Activated T-cell treated with anti-CD3 and anti-CD28 coated beads for 1 hour (primary cell): Measurements from ENCODE around the gene RNFT1.
"Not testable (repeated sequence)": the region's sequence is repeated elsewhere in the genome, so short reads cannot be mapped to it uniquely, and the experiment has no call there.

Experiments
- DNase-seq: peaks from one replicate; pipeline ENCODE4 v3.0.0-alpha.2; 2020; ENCODE audit warnings: low read depth

The RNFT1 gene

DNA sequence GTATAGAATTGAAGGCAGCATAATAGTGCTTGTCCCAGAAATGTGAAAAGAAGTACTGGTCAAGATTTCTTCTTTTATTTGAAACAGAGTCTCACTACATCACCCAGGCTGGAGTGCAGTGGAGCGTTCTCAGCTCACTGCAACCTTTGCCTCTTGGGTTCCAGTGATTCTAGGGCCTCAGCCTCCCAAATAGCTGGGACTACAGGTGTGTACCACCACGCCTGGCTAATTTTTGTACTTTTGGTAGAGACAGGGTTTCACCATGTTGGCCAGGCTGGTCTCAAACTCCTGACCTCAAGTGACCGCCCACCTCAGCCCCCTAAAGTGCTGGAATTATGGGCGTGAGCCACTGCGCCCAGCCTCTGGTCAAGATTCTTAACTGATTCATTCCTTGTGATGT lies 43.9 kb downstream of the RNFT1 start:
- DNase-seq = not testable (repeated sequence)

DNA sequence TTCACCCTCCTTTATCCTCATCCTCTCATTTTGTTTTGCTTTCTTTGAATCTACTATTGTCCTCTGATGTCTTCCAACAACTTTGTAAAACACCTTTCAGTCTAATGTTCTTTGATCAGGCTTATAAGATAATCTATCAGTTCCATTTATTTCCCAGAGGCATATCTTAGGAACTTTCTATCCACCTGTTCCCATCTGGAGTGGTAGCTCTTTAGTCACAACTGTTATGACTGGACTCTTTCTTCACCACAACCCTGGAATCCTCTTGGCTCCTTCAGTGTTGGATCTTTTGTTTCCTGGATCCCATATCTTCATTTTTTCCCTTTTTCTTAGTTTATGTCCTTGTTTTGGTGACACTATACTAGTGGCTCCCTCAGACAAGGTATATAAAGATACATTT lies 48.1 kb downstream of the RNFT1 start:
- DNase-seq = no peak

DNA sequence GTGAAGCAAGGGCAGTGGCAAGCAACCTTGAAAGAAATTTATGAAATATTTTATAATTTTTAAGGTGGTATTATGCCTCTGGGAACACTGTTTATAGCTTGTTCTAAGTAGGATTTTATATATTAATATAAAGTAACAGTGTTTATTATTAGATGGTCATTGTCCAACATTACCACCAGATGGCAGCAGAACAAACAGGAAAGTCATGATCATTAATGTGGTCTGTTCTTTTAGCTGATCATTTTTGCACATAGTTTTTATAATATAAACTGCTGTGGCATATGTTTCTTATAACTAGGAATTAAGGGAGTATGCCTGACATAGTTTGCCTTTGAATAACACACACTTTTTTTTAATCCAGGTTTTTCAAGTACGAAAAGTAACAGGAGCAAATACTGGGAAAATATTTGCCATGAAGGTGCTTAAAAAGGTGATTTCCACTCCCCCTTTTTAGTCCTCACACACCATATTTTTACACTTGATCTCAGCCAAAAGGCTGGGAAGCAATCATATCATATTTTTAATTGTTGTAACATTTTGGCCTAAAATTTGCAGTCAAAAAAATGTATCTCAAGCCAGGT lies 50.2 kb downstream of the RNFT1 start:
- no peak for DNase-seq

DNA sequence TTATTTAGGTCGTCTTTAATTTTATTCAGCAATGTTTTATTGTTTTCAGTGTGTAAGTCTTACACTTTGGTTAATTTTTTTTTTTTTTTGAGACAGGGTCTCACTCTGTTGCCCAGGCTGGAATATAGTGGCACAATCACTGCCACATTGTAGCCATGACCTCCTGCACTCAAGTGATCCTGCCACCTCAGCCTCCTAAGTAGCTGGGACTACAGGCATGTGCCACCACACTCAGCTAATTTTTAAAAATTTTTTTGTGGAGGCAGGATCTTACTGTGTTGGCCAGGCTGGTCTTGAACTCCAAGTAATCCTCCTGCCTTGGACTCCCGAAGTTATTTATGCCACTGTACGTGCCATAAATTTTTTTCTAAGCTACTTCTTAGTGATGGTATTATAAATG lies 57.1 kb downstream of the RNFT1 start:
- no peak for DNase-seq

DNA sequence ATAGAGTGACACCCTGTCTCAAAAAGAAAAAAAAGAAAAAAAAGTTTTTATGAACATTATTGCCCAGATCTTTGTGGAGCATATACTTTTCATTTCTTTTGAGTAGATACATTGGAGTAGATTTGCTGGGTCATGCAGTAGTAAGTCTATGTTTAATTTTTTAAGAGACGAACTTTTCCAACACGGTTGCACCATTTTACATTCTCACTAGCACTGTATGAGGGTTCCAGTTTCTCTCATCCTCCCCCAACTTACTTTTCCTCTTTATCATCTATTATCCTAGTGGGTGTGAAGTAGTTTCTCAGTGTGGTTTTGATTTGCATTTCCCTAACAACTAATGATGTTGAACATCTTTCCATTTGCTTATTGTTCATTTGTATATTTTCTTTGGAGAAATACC lies 61.1 kb downstream of the RNFT1 start:
- no peak for DNase-seq
